Activated CD4-positive, alpha-beta T cell treated with anti-CD3 and anti-CD28 coated beads for 1 hour (primary cell): ENCODE data around the gene DPP10.

Source experiments
- DNase-seq: peaks from one replicate; pipeline ENCODE4 v3.0.0-alpha.2; 2020

DPP10 gene

GRCh38 chr2:115163572-115163971 is 721.1 kb downstream of the DPP10 start:
- no peak for DNase-seq

DNA sequence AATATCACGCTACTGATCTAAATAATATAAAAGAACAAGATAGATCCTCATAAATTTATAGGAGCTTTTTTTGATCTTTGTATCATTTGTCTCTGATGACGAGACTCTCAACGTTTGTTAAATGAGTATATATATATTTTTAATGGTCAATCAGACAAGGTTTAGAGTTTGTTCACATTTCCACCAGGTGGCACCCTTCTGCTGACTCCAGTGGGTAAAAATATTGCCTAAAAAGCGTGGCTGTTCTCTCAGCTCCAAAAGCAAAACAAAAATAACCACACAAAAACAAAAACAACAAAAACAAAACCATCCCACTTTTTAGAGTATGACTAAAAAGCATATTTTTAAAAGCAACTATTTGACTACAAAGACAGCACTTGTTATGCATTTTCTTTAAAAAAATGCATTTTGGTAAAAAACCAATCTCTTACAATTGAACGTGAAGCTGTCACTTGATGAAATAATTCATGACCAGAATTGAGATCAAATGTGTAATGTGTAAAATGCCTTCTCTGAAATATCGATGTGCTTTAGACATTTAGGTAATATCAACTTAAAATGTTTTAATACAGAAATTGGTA is 723.2 kb downstream of the DPP10 start:
- no peak for DNase-seq

GRCh38 chr2:115168457-115168856 is 726.0 kb downstream of the DPP10 start:
- no peak for DNase-seq

DNA sequence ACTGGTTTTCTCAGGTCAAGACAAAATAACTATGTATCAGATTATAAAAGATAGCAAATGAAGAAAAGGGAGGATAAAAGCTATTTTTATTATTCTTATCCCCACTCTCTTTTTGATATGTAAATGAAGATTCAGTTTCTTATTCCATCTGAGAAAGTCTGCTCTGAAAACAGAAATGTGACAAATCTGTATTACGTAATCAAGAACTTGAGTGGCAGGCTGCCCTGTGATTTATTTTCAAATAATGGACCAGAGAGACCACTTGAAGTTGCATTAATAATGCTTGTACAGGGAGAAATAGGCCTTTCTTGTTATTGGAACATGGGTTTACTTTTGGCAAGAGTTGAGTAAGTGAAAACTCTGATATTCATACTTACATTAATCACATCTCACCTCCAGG is 727.4 kb downstream of the DPP10 start:
- no peak for DNase-seq

DNA sequence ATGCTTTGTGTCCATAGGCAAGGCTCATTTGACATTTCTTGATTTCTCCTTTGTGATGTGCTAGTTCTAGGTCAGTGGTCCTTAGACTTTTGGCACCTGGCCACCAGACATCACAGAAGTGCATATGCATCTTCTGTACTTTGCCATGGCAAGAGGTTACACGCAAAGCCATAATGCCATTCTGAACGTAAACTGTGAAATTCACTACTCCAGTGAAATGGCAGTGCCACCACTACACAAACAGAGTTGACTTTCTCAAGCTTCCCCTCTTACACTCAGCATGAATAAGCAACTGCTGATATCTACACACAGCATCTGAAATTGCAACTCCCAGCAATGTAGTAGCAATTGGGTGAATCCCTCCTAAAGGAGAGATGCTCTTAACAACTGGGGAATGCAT is 729.3 kb downstream of the DPP10 start:
- no peak for DNase-seq

- DNase-seq: no peak
Observed at GRCh38 chr2:115174651-115175050, 732.2 kb downstream of the DPP10 start.

DNA sequence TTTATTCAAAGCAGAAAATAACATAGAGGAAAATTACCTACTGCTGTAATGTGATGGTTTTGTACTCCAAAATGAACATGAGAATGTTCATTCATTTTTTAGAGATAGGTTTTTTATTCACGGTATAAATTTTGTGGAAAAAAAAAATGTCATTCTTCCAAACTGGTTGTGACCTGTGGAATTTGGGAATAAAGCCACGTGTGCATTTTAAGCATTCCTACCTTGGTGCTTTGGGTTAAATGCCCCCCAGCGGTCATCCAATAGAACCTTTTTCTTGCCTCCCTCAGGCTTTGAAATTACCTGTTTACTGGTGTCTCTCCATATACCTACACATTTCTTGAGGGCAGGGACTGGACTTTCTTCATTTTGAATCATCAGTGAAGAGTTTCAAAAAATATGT is 740.7 kb downstream of the DPP10 start:
- DNase-seq: no peak

DNA sequence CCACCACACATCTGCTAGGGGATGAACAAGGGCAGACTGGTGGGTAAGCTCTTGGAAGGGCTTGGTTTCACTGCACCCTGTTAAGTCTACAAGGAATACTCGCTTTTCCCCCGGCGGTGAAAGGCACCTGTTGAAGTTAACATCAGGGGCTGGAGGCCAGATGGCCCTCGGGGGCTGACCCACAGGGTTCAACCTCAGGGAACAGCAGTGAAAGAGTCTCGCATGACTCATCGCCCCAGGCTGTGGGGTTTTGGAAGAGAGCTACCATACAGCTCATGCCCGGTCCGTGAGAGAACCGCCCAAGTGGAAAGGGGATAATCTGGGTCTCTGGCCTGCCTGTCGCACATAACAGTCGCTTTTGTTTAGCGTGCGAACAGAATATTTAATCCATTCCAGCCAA is 748.0 kb downstream of the DPP10 start:
- no peak for DNase-seq

DNA sequence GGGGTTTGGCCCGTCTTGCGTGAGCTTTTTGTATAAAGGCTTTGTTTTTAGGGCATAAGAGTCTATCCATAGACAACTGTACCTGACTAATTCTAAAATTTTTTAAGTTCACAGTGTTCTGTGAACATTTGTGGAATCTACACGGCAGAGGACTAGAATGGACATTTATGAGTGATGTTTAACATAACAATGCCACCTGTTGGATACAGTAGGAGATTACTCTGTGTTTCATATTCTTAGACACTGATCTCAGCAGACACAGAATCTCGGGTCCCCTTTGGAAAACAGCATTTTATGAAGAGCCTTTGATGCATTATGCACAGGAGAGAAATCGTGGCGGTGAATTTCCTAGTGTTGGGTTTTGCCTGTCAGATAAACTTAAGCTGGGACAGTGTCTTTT is 752.2 kb downstream of the DPP10 start:
- no peak for DNase-seq

GRCh38 chr2:115196587-115196986 is 754.1 kb downstream of the DPP10 start:
- no peak for DNase-seq

DNA sequence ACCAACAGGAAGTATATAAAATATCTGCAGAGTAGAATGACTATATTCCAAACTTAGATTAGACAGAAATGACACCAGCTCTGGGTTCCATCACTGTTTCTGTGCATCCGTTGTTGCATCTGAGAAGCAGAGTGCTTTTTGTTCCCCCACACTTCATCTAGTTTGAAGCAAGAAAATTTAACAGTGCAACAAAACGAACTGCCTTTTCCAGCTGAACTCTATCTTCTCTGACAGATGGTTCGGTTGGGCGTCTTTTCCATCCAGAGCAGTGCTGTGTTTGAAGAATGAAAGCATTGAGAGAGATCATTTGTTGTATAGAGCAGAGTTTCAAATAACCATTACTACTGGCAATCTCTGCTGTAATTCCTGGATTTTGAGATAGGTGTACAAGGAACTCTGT is 757.5 kb downstream of the DPP10 start:
- DNase-seq: no peak

- no peak for DNase-seq
Observed at GRCh38 chr2:115201386-115201785, 758.9 kb downstream of the DPP10 start.

- no peak for DNase-seq
Observed at GRCh38 chr2:115208493-115209164, 766.2 kb downstream of the DPP10 start.

- DNase-seq: no peak
Observed at GRCh38 chr2:115214050-115214449, 771.6 kb downstream of the DPP10 start.

- no peak for DNase-seq
Observed at GRCh38 chr2:115219296-115219695, 776.9 kb downstream of the DPP10 start.

- DNase-seq: no peak
Observed at GRCh38 chr2:115234186-115234585, 791.7 kb downstream of the DPP10 start.

GRCh38 chr2:115234737-115235136 is 792.3 kb downstream of the DPP10 start:
- DNase-seq: no peak

- no peak for DNase-seq
Observed at GRCh38 chr2:115248066-115248465, 805.6 kb downstream of the DPP10 start.

- no peak for DNase-seq
Observed at GRCh38 chr2:115277366-115277765, 834.9 kb downstream of the DPP10 start.

DNA sequence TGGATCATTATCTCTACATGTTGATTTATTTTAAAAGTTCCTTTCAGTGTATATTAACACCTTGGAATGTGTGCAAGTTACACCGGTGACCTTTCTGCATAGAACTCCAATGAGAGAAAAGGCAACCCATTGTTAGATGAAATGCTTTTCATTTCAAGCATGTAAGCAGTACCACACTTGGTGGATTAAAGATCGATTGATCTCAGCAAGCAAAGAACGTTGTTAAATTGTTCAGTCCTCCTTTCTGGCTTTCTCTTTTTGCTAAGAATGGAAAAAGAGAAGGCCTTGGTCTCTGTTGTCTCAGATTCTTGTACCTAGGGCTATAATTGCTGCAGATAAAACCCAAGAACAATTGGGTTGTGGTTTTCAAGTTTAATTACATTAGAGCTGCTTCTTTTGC is 843.0 kb downstream of the DPP10 start:
- DNase-seq: no peak

- DNase-seq: no peak
Observed at GRCh38 chr2:115290478-115290877, 848.0 kb downstream of the DPP10 start.

DNA sequence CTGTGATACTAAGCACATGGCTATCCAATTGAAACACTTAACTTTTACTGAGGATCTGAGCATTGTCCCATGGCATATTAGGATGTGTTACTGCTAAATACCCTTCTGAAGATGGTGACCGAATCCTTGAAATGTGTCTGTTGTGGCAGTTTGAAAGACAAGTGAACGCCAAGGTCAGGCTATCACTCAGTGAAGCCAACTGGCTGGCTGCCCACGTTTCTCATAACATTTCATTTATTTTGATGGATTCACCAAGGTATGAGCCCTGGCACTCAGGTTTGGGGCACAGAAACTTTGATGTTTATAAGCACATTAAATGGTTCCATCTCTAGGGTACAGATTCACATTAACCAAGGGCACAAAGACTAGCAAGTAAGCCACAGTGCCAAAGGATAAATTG is 850.3 kb downstream of the DPP10 start:
- no peak for DNase-seq

DNA sequence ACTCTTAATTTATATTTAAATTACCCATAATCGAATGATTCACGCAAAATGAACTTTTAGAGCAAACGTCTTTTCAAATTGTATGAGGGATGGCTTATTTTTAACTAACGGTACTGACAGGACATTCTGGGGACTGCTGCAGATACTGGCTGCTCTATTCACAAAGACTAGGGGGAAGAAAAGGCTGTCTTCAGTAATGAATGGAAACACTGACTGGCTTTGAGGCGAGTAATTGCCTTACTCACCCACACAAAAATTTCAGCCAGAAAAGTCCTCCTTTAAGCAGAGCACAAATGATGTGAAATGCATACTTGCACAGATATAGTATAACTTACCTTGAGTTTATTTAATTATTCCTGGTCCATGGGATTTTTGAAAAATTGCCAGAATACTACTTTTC is 852.6 kb downstream of the DPP10 start:
- no peak for DNase-seq

GRCh38 chr2:115297056-115297455 is 854.6 kb downstream of the DPP10 start:
- no peak for DNase-seq

DNA sequence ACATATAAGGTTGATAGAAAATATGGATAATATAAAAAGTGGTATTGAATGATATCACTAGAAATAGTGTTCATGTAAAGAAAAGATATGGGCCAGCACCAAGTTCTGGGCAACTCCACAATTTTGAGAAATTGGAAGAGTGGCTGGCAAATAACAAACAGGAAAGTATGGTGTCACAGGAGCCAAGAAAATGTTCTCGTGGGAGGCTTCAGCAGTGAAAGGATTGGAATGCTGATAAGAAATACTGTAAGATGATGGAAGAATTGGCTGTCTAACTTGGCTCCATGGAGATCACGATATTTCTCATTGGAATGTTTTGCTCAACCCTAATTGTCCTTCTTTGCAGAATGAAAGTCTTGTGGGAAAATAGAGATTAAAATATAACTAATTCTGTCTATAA is 856.8 kb downstream of the DPP10 start:
- no peak for DNase-seq
